HG03025 (cell line): ENCODE measurements around the gene LYZL1.
"Not testable (repeated sequence)": the region's sequence is repeated elsewhere in the genome, so short reads cannot be mapped to it uniquely, and the experiment has no call there.

Experiments used
- ATAC-seq: cut with Tn5 transposase; IDR thresholded peaks from one replicate; pipeline ENCODE4 v1.9.1; 2021; ENCODE audit warnings: mild to moderate bottlenecking, moderate library complexity; ENCODE audit not compliant: unreplicated experiment, low FRiP score

The LYZL1 gene

DNA sequence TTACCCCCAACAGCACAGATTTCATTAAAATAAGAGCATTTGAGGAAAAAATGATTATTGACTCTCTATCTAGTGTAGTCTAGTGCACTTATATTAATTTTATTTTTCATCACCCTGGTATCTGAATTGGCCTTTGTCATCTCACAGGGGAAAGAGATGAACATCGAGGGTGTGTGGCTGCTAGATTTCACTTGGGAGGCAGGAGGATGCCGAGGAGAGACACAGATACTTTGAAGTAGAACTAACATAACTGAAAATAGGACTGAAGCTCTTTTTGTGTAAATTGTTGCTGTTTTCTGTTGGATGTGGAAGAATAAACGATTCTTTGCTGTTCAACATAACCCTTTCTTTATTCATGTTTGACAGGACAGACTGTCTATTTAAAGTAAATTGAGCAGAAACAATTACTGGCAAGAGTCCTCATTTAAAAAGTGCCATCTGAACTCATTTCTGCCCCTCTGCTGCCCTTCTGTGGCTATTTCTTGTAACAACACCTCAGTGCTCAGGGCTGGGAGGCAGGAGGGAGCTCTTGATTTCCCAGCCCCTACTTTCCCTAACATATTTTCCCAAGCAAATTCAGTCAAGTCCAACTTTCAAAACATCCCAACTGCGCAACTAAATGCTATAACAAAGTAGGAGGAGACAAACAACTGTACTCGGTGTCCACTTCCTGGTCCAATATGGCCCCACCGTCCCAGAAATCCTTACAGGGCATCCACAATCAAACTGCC lies 15.6 kb downstream of the LYZL1 start:
- peak; percentile 51 for ATAC-seq

DNA sequence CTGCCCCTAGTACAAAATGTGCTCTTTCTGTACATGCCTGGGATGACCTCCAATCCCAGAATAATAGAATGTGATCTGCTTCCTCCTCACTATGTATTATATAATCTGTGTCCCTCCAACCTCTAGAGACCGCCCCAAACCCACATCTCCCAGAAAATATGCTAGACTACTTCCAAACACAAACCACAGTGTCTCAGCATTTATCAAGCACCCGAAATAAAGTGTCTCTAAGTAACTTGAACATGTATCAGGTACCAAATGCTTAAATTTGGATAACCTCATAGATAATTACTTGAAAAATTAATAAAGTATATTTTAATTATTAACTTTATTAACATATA lies 16.1 kb downstream of the LYZL1 start:
- ATAC-seq = no peak

DNA sequence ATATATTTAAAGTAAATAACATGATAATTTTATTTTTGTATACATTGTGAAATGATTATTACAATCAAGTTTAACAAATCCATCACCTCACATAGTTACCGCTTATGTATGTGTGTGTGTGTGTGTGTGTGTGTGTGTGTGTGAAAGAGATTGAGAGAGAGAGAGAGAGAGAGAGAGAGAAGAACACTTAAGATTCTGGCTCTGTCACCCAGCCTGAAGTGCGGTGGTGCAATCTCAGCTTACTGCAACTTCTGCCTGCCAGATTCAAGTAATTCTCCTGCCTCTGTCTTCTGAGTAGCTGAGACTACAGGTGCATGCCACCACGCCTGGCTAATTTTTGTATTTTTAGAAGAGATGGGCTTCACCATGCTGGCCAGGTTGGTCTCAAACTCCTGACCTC lies 17.8 kb downstream of the LYZL1 start:
- no peak for ATAC-seq

DNA sequence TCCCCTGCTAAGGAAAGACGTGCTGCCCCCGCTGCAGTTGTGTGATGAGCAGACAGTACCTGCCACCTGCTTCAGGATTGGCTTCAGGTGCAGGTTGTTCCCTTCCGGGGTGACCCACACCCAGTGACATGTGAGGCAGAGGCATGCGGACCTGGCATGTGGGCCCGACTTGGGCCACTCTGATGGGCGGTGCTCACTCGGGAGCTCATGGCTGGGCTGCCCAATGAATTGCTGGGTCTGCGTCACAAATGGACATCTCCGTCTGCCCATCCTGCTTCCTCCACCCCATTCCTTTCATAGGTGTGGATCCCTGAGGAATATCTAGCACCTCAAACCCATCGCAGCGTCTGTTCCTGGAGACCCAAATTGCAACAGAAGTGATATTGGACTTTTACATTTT lies 19.3 kb downstream of the LYZL1 start:
- ATAC-seq = not testable (repeated sequence)

DNA sequence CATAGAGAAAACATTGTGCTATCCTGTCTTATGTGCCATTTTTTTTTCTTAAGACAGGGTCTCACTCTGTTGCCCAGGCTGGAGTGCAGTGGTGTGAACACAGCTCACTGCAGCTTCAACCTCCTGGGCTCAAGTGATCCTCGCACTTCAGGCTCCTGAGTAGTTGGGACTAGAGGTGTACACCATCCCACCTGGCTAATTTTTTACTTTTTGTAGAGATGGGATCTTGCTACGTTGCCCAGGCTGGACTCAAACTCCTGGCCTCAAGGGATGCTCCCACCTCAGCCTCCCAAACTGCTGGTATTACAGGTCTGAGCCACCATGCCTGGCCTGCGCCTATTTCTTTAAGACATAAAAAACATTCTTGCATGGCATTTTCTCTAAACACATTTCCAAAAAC lies 20.6 kb downstream of the LYZL1 start:
- no peak for ATAC-seq

DNA sequence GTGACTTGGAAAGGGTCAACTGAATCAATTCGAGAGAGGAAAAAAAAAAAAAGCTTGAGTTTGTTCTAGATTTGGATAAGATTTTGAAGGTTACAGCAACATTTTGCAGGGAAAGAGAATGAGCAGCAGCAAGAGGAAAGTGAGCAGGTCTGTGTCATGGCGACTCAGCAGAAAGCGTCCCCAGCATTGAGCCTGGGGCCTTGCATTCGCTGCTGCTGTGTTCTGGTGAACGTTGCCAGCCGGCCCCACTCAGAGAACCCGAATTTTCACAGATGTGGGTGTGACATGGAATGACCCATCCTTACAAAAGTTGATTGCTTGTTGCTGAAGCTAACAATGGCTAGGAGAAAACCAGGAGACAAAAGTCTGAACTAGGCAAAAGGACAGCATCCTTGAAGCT lies 21.6 kb downstream of the LYZL1 start:
- ATAC-seq = not testable (repeated sequence)

DNA sequence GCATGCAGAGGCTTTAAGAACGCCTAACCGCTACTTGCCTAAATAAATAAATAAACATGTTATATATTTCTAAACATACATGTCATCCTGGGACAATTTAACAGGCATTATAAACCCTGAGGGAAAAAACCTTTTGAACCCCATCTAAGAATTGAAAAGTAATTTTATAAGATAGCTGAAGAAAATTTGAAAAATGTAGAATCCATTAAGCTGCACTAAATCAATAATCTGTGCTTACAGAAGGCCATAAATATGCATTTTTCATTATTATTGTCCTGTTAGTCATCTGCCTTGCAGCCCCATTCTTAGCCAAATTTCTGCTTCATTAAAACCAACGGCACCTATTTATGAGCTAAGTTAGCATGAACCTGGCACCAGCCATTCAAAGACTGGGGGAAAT lies 24.2 kb downstream of the LYZL1 start:
- ATAC-seq = no peak

DNA sequence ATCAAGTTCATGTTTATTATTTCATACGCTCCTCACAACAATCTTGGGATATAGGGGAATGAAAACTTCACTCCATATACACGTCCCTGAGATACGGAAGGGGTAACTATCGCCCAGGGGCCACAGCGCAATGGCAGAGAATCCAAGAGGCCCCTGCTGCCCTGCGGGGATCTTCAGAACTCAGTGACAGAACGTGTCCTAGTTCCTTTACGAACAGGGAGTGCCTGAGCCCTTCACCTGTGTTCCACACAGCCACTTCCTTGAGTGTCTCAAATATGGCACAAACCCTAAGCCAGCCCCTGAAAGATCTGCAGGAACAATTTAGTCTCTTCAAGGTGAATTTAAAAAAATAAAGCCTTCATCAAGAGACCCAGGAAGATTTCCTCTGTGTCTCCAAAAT lies 25.9 kb downstream of the LYZL1 start:
- no peak for ATAC-seq

DNA sequence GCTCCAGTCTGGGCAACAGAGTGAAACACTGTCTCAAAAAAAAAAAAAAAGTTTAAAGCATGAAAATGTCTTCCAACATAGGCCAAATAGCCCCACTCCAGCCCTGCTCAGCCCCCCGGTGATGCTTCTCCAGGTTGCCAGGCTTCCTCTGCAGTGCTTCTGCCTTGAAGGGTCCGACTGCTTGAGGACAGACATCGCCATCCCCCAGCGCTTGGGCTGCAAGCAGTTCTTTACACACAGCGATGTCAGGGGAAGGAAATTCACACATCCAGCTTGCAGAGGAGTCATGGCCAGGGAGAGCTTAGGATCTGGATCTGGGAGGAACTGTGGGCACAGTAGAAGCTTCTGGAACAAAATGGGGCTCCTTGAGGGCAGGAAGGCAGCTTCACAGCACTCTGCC lies 26.9 kb downstream of the LYZL1 start:
- no peak for ATAC-seq

DNA sequence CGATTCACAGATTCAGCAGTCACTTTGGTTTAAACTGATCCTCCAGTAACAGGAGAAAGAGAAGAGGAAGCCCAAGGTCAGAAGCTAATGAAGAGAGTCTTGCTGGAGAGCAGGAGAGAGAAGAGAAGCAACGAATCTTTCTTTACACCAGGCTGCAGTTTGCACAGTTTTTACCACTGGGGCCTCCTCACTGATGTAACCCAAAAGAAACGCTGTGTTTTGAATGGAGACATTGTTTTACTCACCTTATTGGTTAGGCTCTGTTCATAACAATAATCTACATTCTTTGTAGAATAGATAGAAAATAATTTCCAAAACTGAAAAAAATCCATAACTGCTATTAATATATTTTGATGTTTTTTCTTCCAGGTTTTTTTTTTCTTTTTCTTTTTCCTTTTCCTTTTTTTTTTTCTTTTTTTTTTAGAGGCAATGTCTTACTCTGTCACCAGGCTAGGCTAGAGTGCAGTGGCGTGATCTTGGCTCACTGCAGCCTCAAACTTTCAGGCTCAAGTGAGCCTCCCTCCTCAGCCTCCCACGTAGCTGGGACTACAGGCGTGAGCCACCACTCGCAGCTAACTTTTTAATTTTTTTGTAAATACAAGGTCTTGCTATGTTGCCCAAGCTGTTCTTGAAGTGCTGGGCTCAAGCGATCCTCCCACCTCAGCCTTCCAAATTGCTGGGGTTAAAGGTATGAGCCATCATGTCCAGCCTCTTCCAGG lies 27.6 kb downstream of the LYZL1 start:
- no peak for ATAC-seq

DNA sequence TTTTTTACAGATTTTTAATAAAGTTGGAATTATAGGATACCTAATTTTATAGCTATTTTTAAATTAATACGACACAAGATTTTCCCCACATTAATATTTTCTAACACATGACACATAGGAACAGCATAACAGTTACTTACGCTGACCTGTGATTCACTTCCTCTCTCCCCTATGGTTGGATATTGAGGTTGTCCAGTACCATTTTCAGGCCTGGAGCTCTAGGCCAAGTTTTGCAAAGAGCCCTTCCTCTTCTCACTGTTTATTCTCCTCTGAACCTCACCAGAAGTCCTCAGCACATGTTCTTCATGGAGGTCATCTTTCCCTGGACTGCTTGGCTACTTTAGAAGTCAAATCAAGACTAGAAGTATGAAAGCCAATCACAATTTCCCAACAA lies 28.2 kb downstream of the LYZL1 start:
- ATAC-seq = no peak

DNA sequence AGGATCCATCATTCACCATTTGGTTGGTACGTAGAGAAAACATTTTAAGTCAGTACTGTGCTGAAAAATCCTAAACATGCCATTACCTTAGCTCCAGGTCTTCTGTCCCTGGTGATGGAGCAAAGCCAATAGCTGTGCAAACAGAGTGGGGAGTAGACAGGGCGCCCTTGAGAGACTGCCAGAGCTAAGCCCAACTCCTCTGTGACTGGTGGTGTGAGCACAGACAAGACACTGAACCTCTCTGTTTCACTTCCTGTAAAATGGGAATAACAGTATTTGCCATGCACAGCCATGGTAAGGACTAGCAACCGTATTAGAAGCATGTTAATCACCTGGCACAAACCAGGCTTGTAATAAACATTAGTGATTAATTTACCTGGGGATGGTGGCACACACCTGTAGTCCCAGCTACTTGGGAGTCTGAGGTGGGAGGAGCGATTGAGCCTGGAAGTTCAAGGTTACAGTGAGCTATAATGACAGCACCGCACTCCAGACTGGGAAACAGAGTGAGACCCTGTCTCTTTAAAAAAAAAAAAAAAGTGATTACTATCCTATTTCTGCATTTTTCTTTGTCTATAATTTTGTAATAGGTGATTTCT lies 28.7 kb downstream of the LYZL1 start:
- ATAC-seq = no peak

DNA sequence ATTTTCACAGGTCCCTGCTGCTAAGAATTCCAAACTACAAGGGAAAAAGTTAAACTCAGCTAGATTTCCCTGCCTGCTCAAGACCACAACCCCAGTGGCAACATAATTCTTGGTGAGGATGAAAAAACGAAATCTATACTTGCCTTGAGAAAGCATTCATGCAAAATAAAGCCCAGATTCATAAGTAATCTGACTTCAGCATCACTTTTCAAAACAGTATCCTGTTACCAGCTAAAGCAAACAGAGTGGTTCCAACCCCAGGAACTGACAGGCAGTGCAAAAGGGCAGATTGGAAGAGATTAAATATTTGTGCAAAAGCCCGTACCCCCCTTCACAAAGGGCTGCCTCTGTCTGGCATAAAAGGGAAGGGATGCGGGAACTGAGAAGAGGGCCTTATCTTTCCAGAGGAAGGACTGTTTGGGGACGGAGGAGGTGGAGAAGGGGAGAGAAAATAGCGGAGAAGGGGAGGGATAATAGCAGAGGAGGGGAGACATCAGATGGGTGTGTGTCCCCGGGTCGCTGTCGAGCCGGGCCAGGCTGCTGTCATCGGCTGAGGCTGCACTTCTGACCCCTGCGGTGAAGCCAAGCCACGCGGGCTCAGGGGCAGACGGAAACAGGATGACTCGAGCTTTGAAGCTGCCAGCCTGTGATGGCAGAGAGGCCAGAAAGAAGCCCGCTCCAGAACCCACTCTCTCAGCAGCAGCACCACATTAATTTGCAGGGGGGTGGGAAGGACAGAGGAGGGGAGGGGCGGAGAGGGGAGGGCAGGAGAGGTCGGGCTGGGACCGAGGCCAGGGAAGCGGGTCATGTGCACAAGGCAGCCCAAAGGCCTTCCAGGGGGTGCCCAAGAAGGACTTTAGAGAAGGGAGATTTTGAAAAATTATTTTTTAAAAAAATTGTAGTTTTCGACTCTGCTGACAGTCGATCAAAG lies 29.5 kb downstream of the LYZL1 start:
- not testable (repeated sequence) for ATAC-seq

DNA sequence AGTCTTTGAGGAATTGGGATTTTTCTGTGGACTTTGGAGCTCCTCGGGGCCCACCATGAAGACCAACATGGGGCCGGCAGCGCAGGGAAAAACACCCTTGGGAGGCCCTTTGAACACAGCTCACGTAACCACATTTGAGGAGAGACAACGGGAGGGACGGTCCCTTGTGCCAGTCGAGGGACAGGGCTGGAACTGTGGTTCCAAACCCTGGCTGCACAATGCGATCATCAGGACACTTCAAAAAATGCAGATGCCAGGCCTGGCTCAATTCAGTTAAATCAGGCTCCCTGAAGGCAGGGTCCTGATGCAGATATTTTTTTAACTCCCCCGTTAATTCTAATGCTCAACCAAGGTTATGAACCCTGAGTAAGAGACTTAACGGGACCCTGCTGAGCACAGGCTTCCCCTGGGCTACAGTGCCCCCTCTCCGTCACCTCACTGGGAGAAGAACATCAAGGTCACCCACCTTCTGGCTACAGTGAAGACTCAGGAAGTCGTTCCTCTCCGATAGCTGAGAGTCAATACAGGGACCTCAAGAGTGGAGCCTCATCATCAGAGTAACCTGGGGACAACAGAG lies 30.4 kb downstream of the LYZL1 start:
- no peak for ATAC-seq

DNA sequence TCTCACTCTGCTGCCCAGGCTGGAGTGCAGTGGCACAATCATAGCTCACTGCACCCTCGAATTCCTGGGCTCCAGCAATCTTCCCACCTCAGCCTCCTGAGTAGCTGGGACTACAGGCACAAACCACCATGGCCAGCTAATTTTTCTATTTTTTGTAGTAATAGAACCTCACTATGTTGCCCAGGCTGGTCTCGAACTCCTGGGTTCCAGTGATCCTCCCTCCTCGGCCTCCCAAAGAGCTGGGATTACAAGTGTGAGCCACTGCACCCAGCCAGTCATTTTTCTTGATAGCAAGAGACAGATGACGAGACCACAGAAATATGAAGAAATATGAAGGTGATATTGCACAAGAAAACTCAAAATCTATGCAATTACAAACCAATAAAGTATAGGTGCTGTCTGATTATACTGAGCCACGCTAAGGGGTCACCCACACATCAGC lies 31.8 kb downstream of the LYZL1 start:
- not testable (repeated sequence) for ATAC-seq

DNA sequence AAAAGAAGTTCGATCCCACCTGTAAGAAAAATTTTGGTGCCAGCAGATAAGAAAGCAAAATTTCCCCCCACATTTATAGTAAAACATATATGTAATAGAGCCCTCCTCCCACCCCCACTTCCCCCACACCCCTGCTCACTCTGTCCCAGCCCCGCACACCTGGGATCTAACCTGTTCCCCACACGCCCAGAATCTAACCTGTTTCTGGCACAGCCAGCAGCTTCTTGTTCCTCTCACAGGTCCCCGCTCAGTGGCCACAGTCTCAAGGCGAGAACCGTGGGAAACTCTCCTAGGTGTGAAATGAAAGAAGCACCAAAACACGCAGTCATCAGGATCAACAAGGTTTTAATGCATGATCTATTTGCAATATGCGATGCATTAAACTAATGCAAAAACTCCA lies 32.8 kb downstream of the LYZL1 start:
- ATAC-seq = no peak

DNA sequence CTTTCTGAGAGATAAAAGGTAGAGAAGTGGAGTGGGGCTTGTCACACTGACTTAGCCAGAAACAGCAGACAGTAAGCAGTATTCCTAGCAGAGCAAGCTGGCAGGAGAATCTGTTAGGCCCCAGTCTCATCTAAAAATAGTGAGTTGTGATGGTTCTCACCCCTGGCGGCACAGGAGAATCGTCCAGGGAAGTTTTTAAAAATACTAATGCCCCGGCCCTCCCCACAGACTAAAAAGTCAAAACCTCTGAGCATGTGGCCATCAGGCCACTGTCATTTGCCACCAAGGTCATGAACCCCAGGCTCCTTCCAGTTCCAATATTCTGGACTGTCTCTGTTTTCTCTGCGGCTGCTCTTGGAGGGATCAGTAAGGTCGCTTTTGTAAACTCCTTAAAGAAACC lies 34.0 kb downstream of the LYZL1 start:
- no peak for ATAC-seq

DNA sequence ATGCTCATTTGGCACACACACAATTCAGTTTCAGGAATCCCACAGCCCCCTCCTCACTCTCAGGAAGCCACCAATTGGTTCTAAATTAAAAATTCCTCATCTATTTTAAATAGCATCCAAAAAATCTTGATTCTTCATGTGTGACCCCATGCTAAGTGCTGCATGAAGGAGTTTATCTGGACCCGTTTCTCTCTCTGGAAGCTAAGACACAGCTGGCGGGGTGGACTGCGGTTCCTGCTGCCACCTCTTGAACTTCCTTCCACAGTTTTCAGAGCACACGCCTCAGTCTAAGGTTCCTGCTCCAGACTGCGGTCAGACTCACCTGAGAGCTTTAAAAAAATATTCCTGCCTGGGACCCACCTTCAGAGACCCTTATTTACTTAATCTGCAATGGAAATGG lies 34.5 kb downstream of the LYZL1 start:
- no peak for ATAC-seq

DNA sequence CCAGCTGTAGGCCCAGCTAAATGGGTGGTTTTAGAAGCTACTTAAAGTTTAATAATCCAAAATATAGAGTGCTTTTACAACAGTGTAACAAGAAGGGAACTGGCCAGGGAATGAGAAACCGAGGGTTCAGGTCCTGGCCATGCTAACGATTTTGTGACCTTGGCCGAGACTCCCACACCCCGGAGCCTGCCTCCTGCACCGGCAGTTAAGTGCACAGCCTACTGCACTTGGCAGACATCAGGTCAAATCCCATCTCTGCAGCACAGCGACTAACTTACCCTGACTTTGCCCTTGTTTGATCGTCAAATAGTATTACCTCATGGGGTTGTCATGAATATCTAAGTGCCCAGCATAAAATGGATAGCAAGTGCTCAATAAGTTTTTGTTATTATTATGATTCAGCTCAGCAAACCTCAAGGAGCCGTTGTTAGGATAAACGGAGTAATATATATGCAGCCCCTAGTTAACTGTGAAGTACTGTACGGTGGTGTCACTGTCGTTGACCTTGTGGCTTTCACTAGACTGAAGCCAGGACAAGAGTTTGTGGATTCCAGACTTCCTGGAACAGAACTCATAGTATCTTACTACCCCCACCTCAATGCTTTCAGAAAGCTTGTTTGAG lies 35.5 kb downstream of the LYZL1 start:
- ATAC-seq = no peak

DNA sequence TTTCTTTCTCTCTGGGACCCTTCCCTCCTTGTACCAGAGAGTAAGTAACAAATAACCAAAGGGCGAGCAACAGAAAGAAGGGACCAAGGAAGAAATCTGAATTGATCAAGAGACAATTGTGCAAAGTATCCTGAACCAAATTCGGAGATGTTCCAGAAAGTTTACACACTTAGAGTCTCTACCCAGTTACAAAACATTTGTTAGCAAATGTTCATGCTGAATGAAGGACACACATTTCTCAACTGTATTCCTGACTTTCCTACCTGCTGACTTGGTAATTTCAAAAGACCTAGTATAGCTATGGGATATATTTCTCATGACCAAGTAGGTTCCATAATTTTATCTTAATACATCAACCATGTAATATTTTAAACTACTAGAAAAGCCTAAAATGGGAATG lies 37.4 kb downstream of the LYZL1 start:
- ATAC-seq = no peak
